Measurements from ENCODE around the gene COBL.

Gene COBL

GRCh38 chr7:51251290-51251689, 65.3 kb downstream of the COBL start:
- DNase-seq (ENCODE audit: low read depth in 2 of 2), result no peak

DNA sequence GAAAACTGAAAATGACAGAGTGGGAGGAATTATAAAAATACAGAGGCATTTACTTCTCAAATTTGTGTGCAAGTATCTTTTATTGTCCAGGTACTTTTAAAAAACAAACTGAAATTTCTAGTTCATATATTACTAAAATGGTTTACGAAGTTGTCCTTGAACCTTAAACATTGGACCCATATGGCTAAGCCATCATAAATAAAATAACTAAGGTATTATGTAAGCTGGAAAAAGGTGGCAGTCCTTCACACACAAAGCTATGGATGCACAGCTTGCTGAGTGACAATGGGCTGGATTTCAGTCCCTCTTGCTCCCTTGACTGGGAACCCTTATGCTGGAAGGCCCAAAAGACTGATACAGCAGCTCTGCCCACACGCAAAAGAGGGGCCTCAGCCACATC, 66.1 kb downstream of the COBL start:
- no peak for DNase-seq (ENCODE audit: low read depth in 2 of 2)

DNA sequence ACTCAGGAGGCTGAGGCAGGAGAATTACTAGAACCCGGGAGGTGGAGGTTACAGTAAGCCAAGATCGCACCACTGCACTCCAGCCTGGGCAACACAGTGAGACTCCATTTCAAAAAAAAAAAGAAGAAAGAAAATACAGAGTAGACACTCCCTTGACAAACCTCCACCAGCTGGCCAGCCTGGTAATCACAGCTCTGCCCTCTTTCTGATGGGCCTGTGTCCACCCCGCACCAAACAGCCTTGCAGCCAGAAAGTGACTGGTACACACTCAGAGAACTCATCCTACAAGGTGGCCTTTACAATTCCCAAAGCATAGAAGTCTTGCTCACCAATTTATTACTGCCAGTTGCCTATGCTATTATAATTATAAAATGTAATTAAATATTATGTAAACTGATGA, 66.6 kb downstream of the COBL start:
- DNase-seq (ENCODE audit: low read depth in 2 of 2), result no peak

DNA sequence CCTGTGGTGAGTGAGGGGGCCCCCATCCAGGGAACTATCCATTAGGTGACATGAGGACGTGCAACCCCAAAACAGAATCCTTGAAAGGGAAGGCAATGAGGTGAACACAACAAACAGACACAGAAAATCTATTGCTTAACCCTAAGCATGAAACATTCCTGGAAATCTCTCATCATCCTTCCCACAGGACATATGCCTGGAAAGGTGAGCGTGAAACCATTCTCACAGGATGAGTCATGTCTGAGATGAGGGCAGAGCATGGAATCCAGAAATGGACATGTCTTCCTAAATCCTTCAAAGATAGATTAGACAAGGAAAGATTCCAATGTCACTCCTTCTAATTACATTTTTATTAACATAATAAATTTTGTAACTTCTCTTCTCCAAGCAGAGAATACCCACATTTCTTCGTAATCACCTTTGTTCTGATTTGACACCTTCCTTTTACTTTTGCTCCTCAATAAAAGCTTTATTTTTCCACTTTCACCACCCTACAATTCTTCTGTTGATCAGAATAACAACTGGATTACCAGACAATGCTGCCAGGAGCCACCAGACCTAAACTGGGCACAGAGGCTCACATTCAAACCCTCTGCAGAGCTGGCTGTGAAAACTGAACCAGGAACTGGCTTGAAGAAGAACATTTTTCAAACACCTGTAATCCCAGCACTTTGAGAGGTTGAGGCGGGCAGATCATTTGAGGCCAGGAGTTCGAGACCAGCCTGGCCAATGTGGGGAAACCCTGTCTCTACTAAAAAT, 67.2 kb downstream of the COBL start:
- no peak for DNase-seq (ENCODE audit: low read depth in 2 of 2)

DNA sequence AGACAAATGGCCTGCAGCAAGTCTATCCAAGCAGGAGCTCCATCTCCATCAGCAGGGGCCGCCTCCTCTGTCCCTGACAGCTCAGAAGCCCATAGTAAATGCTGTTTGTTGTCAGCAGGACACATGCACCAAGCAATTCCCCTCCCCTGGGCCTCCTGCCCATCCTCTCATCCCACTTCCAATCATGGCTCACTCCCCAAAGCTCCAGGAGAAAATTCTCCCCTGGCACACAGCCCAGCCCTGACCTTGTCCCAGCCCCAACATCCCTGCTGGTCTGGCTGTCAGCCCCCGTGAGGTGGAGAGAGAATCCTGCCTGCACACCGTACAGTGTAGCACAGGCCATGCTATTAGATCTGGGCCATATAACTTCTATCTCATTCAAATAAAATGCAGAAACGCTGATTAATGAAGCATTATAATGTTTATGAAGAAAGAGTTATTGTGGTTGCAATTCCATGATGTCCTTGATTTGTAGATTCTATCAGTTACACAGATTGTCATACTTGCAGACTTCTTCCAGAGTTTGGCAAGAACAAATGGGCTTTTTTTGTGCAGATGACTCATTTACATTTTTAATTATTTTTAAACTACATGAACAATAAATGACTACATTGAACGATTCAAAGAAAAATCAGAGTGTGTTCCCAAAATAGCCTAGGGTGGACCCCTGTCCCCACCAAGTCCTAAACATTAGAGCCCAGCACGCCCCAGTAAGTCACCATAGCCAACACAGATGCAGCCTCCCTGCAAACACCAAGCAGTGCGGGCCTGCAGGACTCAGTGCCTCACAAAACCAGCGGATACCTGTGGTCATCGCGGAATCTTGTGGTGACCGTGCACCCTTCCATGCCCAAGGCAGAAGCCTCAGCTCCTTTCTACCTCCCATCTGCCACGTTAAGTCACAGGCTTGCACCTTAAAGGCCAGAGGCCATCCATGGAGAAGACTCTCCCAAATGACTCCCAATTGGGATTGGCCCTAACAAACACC, 70.1 kb downstream of the COBL start:
- DNase-seq (ENCODE audit: low read depth in 2 of 2), result no peak

GRCh38 chr7:51244885-51245284, 71.7 kb downstream of the COBL start:
- DNase-seq (ENCODE audit: low read depth in 2 of 2), result no peak

DNA sequence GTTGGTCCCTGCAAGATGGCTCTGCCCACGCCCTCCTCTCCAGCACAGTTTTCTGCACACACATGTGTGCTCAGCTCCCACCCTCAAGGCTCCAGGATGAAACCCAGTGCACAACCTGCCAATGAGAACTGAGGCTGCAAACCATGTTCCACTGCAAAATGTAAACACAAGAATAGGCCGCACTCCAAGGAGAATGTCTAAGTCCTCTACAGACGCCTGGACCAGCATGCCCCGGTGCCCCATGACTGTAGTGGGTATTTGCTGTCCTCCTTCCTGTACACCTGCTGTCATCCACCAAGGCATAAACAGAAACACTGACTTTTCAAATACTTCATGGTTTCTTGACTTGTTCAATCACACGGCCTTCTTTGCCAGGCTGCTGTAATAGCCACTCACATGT, 72.6 kb downstream of the COBL start:
- DNase-seq (ENCODE audit: low read depth in 2 of 2), result no peak

- no peak for DNase-seq (ENCODE audit: low read depth in 2 of 2)
Measured at GRCh38 chr7:51243631-51244030, 73.0 kb downstream of the COBL start.

DNA sequence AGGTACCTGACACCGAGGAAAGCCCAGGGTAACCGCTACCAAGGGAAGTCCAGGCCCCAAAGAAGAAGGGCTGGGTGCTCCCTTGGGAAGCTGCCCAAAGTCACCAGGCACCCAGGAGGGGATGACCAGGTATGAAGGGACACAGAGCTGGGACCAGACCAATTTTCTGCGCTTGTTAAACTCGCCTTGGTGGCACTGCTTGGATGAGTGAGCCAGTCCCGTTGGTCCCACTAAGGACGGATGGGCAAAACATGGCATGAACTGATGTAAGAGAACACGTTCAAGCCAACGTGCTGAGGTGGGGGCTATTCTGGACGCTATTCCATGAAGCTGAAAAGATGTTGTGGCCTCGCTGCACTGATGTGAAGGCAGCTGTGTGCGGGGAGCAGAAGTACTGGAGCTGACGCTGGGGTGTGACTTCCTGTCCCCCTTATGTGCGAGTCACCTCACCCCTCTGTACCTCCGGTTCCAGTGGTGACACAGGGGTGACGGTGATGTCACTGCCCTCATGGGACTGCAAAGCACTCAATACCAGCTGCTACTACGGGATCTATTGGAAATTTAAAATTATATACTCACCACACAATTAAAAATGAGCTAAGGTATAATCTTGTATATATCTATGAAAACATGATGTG, 73.6 kb downstream of the COBL start:
- DNase-seq (ENCODE audit: low read depth in 2 of 2), result no peak

DNA sequence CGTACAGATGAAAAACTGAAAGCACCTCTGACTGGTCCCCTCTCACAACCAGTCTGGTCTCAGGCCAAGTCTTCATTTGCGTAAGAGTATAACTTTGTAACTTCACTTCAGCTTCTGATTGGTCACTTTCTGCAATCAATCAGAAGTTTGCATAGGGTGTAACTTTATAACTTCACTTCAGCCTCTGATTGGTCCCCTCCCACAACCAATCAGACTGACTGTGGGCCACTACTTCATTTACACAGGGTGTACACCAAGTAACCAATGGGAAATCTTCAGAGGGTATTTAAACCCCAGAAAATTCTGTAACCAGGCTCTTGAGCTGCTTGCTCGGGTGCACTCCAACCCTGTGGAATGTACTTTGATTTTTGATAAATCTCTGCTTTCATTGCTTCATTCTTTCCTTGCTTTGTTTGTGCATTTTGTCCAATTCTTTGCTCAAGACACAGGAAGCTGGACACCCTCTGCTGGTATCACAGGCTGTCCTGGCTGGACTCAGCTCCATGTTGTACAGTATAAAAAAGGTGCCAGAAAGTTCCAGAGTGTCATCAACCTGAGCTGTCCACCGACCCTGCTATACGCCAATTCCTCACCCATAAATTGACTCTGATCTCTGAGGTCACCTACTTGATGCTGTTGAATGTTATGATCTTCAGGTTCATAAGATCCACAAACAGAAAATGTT, 74.5 kb downstream of the COBL start:
- no peak for DNase-seq (ENCODE audit: low read depth in 2 of 2)

DNA sequence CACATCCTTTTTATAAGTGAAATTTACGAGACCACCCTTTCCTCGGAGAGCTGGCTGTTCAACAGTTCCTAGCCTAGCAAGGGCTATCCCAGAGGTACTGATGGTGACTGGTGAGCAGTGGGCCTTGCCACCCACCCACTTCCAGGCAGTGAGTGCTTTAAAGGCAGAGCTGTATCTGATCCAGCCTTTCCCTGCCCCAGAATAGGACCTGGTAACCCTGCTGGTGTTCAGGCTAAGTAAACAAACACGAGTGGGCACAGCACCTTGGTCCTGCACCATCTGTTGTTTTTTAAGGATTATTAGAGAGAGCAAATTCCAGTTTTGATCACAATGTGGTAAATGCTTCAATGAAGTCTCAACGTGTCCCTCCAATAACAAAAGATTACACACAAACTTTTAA, 75.7 kb downstream of the COBL start:
- no peak for DNase-seq (ENCODE audit: low read depth in 2 of 2)

DNA sequence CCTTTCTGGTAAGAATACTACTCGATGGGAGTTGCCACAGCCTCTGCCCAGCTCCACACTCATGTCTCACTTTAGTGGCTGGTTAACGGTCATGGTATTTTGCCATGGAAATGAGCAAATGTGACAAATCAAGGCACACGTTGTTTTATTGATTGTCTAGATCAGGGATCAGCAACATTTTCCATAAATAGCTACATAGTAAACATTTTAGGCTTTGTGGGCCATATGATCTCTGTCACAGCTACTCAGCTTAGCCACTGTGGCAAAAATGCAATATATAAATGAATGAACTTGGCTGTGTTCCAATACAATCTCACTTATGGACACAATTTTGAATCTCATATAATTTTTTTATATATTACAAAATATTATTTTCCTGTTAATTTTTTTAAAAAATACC, 76.9 kb downstream of the COBL start:
- DNase-seq (ENCODE audit: low read depth in 2 of 2), result no peak

- no peak for DNase-seq (ENCODE audit: low read depth in 2 of 2)
Measured at GRCh38 chr7:51238981-51239495, 77.6 kb downstream of the COBL start.

DNA sequence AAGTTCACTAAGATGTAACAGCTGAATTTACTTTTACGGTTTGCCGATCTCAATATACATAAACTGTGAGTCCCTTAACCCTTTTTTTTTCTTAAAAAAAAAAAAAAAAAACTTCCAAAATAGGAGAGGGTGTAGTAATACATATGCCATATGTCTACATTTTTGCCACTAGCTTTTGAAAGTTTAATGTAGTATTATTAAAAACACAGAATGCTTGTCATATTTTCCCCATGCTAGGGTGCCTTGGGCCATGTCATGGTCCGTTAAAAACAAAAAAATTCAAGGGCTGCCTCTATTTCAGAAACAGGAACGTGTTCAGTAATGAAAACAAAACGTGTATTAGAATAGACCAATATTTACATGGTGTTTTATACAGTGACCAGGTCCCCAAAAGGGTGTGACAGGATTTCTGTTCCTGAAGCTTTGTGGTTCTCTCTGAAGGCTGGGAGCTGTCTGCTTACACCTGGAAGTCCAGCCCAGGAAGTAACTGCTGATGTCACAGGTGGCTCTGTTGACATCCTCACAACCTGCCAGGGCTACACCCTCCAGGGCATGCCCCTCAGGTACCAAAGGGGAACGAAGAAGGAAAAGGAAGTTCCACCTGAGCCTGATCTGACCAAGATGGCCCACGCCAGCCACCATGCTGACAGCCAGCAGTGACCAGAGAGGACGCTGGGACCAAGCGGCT, 79.0 kb downstream of the COBL start:
- no peak for DNase-seq (ENCODE audit: low read depth in 2 of 2)

GRCh38 chr7:51236470-51237132, 80.0 kb downstream of the COBL start:
- DNase-seq (ENCODE audit: low read depth in 2 of 2), result no peak

GRCh38 chr7:51235593-51236313, 80.9 kb downstream of the COBL start:
- DNase-seq (ENCODE audit: low read depth in 2 of 2), result no peak

DNA sequence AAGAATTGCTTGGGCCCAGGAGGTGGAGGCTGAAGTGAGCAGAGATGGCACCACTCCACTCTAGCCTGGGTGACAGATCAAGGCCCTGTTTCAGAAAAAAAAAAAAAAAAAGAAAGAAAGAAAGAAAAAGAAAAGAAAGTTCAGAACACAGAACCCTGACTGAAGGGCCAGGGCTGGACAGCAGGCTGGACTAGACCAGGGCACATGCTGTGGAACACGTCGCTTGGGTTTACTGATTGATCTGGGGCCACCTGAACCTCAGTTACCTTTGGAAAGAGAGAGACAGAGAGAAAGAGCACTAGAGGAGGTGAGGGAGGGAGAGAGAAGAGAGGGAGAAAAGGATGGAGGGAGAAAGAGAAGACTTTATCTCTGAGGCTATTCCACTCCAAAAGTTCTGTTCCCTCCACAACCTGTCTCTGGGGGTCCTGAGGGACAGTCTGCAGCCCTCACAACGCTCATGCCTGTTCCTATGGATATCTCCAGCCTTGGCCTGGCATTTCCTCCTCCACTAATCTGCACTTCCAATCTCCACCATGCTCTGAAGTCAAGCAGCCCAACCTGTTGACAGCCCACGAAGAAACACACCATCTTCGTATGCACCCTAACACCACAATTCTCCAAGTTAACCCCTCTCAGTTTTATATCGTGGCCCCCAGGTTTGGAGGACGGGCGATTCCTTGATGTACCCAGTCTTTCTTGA, 81.8 kb downstream of the COBL start:
- DNase-seq (ENCODE audit: low read depth in 2 of 2), result no peak

- DNase-seq (ENCODE audit: low read depth in 2 of 2), result no peak
Measured at GRCh38 chr7:51234139-51234538, 82.5 kb downstream of the COBL start.

- DNase-seq (ENCODE audit: low read depth in 2 of 2), result no peak
Measured at GRCh38 chr7:51233374-51233773, 83.2 kb downstream of the COBL start.

Measured in stimulated activated CD8-positive, alpha-beta memory T cell treated with anti-CD3 and anti-CD28 coated beads, Interleukin-2, amount 100 ng/mL, for 1 hour (primary cell).